GM18867 (cell line): ENCODE results near the gene PLAC1.

ENCODE experiments used
- ATAC-seq: cut with Tn5 transposase; IDR thresholded peaks from one replicate; pipeline ENCODE4 v1.9.1; 2021; ENCODE audit warnings: mild to moderate bottlenecking, moderate library complexity; ENCODE audit not compliant: unreplicated experiment

The PLAC1 gene

DNA sequence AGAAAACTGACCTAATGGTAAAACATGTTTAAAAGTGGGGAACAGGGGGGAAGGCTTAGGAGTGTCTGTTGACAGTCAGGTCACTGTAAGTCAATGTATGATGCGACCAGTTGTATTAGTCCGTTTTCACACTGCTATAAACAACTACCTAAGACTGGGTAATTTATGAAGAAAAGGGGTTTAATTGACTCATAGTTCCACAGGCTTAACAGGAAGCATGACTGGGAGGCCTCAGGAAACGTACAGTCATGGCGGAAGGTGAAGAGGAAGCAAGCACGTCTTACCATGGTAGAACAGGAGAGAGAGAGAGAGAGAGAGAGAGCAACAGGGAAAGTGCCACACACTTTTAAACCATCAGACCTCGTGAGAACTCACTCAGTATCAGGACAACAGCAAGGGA lies 13.0 kb upstream of the PLAC1 start:
- ATAC-seq = no peak

DNA sequence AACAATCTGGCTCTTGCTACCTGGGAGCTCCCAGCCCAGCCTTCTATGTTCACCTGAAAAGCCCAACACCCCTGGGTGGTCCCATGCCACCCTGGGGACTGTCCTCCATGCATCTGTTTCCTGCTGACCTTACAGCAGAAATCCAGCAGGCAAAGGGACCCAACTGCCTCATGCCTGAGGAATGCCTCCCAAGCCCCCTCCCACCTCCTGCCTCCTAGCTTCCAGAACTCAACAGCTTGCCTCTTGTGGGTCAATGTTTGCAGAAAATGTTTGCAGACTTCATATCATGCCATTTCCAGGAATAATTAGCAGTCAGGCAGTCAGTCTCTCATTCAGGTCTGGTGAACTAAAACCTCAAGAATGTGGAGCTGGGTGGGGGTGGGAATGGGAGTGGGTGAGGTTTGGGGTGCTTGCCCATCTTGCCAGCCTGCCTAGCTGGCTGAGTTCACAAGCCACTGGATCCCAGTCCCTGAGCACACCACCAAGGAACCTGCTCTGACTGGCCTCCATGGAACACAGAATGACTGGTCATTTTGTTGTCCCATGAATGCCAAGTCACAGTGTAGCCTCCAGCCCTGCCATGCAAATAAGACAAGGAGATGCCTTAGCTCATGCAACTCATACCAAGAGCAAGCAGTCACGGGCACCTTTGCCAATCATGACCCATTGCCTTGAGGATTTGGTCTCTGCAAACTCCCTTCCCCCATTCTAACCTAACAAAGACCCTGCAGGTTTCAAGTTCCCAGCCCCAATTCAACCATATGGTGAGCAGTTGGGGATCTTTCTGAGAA lies 12.1 kb upstream of the PLAC1 start:
- ATAC-seq = no peak

DNA sequence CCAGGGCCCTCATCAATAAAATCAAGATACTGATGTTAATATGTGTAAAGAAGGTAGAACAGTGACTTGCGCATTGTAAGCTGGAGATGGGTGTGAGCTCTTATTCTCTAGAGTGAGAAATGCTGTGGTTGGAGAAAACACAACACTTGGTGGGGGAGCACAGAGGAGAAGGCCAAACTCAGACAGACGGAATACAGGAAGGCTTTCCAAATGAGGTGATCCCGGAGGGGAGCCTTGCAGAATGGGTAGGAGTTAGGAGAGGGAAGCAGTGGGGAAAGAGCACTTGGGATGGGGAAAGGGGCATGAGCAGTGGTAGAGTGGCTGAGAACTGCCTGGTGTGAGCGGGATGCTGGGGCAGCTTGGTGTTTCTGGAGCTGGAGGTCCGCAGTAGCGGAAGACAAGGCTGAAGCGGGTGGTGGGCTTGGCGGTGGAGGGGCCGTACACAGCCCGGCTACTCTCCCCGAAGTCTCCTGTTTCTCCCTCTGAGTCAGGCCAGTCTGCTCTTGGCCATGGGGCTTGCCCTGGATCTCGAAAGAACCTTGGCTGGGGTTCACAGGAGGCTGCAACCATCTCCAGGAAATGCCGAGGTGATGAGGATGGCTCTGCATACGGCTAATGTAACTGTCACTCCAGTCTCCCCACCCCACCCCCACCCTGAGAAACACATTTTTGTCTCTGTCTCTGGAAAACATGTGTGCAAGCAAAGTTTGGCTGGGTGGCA lies 11.3 kb upstream of the PLAC1 start:
- no peak for ATAC-seq

DNA sequence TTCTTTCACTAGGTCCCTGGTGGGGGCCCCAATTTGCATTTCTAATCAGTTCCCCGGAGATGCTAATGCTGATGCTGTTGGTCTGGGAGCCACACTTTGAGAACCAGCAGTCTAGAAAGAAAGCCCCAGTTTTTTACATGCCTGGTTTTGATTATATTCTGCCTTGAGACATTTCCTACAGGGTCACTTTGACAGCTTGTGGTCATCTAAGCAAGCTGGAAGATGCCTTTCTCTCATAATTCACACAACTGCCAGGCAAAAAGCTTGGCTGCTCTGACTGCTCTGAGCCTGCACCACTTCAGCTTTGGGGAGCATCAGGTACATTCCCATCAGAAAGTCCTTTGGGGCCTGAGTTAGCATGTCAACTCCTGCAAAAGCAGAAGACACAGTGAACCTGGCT lies 5.9 kb upstream of the PLAC1 start:
- no peak for ATAC-seq

DNA sequence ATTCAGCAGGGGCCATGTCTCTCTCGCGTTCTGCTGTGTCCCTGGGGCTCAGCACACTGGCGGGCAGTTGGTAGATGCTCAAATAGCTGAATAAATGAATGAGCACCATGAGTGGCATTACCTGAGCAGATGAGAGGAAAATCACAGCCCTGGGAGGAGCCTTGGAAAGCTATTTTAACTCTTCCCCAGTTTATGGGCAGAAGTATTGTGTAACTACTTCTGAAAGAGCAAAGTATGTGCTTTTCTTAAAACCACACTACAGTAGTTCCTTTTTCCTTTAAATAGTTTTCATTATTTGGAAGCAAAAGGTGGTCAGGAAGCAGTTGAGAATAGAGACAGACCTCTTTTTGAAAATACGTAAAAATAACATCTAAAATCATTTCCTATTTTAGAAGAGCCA lies 3.0 kb upstream of the PLAC1 start:
- no peak for ATAC-seq

DNA sequence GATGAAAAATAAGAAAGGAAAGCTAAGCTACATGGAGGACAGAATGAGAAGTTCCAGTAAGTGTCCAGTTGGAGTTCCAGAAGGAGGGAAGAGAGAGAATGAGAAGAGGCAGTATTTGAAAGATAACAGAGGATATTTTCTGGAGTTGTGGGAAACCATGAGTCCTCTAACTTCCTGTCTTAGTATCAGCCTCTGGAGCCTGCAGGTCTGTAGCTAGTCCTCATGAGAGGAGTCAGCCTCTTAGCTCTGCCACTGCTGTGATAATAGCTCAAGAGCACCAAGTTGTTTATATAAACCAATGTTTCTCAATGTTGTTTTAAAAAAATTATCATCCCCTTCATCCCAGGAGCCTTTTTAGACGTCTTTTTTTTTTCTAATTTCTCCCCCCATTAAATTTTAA lies 2.4 kb upstream of the PLAC1 start:
- ATAC-seq = no peak

DNA sequence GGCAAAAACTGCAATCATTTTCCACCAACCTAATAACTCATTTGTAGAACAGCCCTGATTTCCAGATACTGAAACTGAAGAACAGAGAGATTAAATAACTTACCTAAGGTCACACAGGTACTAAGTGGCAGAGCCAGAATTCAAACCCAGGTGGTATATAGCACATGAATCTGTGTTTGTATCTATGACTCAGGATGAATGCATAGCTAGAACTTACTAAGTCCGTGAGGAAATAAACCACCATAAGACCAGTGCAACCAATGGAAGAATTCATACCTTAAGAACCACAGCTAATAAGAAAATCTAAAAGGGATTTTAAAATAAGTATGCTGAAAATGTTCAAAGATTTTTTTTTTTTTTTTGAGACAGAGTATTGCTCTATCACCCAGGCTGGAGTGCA lies 1.5 kb upstream of the PLAC1 start:
- ATAC-seq = no peak

DNA sequence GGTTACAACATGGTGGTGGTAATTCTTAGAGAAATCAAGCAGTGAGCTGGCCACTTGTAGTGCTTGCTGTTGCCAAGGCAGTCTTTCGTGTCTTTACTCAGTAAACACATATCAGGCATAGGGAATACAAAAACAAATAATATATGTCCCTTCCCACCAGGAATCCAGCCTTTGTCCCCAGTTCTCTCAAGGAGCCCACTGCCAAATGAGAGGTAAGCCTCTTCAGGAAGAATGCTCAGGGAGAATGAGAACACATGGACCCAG lies 421 bp upstream of the PLAC1 start:
- ATAC-seq = no peak

DNA sequence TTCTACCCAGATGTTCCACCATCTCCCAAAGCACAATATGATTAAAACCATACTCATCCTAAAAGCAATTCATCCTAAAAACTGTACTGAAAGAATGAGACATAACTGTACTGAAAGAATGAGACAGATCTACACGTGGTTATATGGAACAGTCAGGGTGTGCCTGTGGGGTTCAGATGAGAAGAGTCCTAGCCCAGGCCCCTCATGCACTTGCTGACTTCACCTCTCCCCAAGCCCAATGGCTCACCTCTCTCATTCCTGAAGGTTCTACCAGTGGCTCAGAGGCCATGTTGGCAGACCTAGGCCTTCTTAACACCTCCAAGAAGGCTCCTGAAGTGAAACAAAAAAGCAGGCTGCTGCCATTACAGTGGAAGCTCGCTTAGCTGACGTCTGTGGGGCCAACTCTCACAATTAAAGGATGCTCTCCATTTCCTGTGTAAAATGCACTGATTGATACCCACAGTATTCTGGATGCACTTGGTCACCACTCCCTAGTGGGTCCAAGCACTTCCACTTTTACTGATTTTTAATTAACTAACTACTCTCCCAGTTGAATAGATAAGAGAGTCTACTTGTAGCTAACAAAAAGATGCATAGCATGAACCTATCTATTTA lies 3.8 kb downstream of the PLAC1 start:
- ATAC-seq = peak; percentile 62

DNA sequence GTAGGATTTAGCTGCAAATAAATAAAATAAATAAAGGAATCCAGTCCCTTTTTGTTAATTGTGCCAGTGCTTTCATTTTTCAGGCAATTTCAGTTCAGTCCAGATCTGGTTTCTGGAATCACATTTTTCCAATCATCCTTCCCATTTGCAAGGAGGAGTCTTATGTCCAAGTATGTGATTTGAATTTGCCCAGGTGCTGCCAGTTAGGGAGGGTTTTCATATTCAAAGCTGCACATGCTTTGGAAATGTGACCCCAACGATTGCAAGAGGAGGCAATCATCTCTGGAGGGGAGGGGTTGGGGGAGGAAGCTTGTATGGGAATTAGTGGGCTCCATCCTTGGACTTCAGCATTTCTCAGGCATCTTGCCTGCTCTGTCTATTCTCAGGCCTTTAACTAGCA lies 4.4 kb downstream of the PLAC1 start:
- ATAC-seq = no peak

DNA sequence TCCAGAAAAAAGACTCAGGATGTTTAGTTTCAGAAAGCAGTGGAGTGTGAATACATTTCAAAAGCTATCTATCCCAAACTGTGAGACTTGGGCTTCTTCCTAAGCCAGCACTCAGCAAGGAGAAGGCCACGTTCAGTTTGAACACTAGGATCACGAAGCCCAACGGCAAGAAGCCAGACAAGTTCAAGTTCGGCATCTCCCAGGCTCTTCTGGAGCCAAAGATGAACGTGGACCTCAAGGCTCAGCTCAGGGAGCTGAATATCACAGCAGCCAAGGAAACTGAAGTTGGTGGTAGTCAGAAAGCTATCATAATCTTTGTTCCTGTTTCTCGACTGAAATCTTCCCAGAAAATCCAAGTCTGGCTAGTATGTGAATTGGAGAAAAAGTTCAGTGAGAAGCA lies 7.6 kb downstream of the PLAC1 start:
- ATAC-seq = no peak

DNA sequence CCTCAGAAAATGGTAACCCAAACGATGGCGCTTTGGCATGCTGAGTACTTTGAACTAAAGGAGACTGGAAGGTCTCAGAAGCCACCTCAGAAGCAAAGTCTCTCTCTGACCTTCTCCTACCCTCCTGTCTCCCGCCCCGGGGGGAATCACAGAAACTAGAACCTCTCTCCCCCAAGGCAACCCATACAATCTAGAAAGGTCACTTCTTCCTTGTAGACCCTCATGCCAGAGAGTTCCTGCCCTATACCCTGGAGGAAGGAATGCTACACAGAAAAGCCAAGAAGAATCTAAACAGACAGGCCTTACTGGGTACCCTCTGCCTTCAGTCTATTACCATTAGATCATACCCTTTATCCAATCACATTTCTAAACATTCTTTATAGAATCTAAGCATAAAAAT lies 8.5 kb downstream of the PLAC1 start:
- no peak for ATAC-seq

DNA sequence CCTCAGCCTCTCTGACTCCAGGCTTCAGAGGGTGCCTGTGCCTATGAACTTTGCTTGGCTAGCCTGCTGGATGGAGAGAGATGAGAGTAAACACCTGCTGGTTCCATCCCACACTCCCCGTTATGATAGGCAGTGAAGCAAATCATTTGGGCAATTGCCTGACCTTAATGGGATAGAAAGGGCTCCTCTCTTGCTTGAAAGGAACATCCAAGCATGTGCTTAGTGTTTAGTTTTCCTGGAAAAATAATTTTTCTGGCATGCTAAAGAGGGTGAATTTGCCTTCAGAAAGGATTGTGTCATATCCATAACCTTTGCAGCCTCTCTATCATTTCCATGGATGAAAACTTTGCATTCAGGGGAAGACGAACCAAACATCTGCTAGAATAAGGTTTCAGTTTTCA lies 10.8 kb downstream of the PLAC1 start:
- ATAC-seq = no peak

DNA sequence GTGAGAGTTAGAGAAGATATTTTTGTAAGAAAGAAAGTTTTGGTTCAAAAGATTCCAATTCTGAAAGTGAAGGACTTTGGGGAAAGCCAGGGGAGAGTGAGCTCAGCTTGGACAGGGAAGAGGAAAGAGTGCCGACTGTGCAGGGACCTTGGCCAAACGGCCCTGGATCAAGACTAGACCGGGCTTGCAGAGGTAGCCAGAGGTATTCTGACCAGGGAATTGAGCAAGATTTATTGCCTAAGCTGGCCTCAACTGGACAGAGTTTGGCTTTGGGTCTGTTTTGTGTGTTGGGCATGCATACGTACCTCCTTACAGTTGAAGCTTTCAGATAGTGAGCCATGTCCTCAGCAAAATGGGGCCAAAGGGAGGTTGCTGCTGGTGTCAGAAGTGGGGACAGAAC lies 11.6 kb downstream of the PLAC1 start:
- no peak for ATAC-seq

DNA sequence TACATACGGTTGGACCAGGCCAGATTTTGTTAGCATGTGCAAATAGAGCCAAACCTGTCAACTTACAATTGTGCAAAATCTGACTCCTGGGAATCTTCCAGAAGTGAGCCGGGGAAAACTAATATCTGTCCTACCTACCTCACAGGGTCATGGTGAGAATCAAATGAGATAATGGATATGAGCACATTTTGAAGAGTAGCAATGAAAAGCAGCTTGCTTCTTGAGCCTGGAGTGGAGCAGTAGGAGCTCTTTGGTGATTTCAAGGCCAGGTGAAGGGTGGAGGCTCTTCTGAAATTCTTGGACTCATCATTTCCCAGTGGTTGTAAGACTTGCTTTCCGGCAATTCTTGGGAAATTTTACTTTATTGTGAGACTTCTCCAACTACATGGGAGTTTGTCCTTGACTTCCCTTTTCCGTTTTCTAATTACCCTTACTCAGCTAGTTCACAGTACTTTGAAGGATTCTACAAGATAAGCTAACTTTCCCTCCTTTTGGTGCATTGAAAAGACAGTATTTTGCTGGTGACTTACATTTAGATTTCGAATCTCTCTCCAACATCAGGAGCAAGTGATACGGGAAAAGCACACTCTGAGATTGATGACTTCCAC lies 12.2 kb downstream of the PLAC1 start:
- ATAC-seq = no peak

DNA sequence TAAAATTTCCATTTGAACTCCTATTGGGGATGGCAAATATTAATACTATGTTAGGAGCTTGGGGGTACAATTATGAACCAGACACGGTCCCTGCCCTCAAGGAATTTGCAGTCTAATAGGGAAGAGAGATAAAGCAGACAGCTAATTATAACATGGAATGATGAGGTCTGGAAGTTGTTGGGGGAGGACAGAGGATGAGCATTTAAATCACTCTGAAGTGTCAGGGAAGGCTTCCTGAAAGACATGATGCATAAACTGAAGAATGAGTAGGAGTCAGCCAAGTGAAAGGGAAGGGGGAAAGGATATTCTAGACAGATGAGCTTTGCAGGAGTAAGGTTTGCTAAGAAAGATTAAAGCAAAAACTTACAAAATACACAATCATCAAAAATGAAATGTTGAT lies 15.9 kb downstream of the PLAC1 start:
- ATAC-seq = no peak

DNA sequence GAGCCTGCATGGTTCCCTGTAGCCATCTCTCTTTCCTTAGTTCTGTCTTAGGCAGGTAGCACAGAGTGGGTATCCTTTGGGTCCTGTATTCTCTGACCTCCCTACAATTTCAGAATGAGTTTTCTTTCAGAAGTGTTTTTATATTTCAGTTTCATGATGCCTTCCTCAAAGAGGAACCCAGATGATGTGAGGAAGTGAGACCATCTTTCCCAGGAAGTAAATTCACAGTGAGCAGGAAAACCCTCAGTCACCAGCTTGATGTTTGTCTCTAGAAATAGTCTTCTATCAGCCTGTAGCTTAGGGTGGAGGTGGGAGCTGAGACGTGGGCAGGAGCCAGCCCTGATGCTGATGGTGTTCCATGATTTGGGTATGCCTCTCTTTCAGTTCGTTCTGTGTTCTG lies 16.9 kb downstream of the PLAC1 start:
- no peak for ATAC-seq

DNA sequence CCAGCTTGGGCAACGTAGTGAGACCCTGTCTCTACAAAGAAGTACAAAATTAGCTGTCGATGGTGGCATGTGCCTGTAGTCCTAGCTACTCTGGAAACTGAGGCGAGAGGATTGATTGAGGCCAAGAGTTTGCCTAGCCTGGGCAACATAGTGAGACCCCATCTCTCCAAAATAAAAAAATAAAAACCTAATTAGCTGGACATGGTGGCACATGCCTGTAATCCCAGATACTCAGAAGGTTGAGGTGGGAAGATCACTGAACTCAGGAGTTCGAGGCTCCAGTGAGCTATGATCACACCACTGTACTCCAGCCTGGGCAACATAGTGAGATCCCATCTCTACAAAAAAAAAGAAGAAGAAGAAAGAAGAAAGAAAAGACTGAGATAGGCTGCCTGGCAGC lies 17.4 kb downstream of the PLAC1 start:
- ATAC-seq = no peak

DNA sequence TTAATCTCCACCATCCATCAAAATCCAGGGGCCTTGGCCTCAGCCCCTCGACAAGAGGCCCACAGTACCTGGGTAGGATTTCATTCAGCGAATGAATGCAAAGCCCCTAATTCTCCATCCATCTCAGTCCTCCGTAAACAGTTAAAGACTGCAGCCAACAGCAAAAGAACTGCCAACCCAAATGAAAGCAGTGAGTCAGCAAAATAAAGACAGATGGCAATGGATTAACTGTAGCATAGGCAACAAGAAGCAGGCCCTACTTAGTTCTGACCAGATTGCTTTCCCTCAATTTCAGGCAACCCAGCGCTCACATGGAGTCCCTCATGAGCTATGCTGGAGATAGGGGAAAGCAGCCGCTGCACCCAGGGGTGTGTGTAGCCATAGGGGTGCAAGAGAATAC lies 21.4 kb downstream of the PLAC1 start:
- ATAC-seq = no peak

DNA sequence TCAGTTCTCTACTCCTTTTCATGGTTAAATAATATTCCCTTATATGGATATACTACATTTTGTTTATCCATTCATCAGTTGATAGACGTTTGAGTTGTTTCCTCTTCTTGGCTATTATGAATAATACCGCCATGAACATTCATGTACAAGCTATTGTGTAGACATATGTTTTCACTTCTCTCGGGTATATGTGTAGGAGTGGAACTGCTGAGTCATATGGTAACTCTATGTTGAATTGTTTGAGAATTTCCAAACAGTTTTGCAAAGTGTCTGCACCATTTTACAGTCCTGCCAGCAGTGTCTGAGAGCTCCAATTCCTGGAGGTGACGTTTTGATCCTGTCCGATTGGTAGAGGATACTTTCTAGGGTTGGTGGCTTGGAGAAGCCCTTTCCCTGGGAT lies 23.6 kb downstream of the PLAC1 start:
- ATAC-seq = peak; percentile 77

DNA sequence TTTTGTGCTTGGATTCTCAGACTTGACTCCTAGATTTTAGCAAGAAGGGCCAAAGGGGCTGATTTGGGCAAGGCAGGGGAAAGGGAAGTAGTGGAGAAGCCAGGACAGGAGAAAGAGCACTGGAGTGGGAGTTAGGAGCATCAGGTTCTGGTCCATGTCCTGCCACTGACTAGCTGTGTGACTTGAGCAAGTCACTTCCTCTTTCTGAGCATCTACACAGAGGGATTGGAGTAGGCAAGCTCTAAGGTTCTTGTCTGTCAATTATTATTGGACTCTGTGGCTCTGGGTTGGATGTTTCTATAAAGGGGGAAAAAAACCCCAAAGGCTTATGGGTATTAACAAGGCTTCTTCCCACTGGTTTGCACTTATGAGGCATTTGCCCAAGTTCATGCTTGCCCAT lies 24.4 kb downstream of the PLAC1 start:
- peak; percentile 45 for ATAC-seq

DNA sequence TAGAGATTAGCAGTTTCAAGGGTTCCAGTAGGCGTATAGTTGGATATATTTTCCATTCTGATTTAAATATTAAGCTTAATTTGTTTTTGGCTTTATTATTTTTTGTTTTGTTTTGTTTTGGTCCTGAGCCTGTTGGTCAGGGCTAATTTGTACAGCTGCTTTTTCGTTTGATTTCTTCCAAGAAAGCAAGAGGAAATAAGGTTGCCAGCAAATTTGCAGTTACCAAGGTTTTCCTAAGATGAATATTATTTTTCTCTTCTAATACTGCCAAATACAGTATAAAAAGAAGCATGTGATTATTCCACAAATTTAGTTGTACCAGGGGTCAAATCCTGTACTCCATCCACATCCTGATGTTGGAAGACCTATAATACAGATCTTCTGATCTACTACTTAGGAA lies 24.9 kb downstream of the PLAC1 start:
- no peak for ATAC-seq
